ENCODE measurements around the gene LRP11. TPM values are rescaled to one million over a fixed set of nuclear protein-coding genes. Genes with fewer than 3 reads are reported as not detected.

The LRP11 gene
- total RNA-seq, 1 experiment from 2014 or later, result 32.4 TPM

DNA sequence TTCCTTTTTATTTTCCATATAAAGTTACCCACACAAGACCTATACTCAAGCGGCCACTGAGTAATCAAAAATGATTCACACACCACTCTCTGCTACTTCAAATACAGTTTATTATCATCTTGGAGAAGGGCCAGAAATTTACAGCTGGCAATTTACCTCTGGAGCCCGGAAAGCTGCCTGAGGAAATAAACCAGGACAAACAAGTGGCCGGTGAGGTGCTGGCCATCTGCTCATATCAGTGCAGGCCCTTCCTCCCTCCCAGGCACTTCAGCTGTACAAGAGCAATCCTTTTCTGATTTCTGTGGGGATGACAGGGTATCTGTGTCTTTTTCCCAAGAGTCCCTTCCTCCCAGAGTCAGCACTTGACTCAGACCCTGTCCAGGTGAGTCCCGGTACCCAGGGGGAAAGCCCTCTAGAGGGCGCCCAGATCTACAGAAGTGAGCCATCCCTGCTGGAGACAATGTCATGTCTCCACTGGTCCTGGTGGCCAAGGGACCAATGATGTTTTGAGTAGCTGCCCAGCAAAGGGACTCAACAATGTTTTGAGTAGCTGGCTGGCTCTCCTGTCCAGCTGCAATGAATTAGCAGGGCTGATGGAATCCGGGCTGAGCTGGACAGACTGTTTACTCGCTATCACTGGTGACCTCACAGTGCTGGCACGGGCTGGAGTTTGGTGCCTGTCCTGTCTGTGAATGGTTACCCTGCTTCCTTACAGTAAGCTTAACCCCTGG is 23.6 kb downstream of the LRP11 start:
- Histone ChIP-seq H3K4me1 (peaks cover 2% of the 10 kb centered on the region; the same call in 1 of the 2 replicates), H3K4me3 (no peak overlapping the region), H3K9me3 (replicated peaks) (no peaks in the 10 kb centered on the region), H3K36me3 (peaks cover 6% of the 10 kb centered on the region; the same call in 1 of the 2 replicates), H3K27me3 (no peaks in the 10 kb centered on the region), H3K27ac (no peak overlapping the region)
- DNase-seq, result peak; percentile 52 to 60

DNA sequence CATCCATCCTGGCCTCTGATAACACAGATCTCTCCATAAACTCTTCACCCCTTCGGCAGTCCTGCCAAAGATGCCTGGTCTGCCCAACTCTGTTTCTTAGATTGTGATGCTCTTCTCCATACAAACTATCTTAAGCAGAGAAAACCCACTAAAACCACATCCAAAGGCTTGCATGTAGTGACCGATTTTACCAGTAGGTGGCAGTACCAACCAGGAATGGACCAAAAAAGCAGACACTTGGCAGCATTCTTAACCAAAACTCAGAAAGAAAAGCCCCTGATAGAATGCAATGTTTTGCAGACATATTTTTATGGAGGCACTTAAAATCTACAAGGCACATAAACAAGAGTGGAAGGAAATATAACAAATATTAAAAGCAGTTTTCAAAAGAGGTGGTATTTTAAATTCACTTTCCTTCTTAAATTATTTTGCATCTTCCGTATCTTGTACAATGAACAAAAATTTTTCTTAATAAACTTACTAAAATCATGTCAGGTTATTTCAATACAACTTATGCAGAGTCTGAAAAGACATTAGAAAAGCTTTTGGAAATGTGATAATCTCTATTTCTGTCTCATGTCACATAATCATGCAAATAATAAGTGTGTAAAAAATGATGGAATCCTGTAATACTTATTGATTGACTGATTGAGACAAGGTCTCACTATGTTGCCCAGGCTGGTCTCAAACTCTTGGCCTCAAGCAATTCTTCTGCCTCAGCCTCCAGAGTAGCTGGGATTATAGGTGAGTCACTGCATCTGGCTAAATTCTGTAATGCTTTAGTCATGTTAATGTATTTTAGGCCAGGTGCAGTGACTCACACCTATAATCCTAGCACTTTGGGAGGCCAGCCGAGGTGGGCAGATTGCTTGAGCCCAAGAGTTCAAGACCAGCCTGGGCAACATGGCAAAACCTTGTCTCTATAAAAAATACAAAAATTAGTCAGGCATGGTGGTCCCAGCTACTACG is 29.4 kb downstream of the LRP11 start:
- peak; percentile 50 to 85 for DNase-seq
- H3K36me3 ChIP-seq, result no peaks in the 10 kb centered on the region

DNA sequence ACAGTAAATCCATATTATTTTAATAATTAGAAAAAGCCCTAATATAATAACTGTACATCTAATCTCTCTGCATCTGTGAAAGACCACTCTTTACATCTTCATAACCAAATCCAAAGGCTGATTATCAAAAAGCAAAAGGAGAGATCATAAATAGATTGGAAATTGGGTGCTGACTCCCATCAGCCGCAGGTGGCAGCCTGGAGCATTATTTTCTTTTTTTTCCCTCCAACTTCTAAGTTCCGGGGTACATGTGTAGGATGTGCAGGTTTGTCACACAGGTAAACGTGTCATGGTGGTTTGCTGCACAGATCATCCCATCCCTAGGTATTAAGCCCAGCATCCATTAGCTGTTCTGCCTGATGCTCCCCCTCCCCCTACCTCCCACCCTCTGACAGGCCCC is 30.5 kb downstream of the LRP11 start:
- Histone ChIP-seq H3K4me3 (no peak overlapping the region), H3K27me3 (no peaks in the 10 kb centered on the region), H3K9me3 (replicated peaks) (no peaks in the 10 kb centered on the region), H3K36me3 (no peaks in the 10 kb centered on the region), H3K27ac (no peak overlapping the region), H3K4me1 (peaks cover 9% of the 10 kb centered on the region)
- DNase-seq, result no peak

More for the DNA sequence above, 29.4 kb downstream of the LRP11 start:
- Histone ChIP-seq H3K9me3 (replicated peaks) (no peaks in the 10 kb centered on the region), H3K4me3 (no peak overlapping the region), H3K27ac (no peak overlapping the region), H3K27me3 (no peaks in the 10 kb centered on the region), H3K4me1 (peaks cover 9% of the 10 kb centered on the region)

DNA sequence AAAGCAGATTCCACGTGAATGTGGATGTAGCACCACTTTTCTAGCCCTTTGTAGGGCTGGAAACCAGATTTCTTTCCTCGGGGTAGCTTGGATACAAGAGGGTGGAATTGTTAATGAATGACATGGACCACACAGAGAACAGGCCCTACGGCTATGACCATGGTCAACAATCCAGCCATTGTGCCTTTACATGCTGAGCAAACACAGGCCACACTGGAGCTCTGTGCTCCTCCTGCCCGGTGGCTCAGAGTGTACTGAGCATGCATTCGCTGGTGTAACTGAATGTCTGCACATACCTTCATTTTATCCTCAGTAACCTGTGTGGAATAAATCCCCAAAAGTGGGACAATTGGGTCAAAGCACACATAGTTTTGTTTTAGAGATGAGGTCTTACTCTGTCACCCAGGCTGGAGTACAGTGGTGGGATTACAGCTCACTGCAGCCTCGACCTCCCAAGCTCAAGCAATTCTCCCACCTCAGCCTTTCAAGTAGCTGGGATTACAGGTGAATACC is 32.8 kb downstream of the LRP11 start:
- no peaks in the 10 kb centered on the region for H3K36me3 ChIP-seq
- H3K4me3 ChIP-seq, result peak overlapping the region; percentile 47
- peak; percentile 87 to 95 for DNase-seq
- peaks cover 9% of the 10 kb centered on the region for H3K4me1 ChIP-seq
- H3K27me3 ChIP-seq, result no peaks in the 10 kb centered on the region
- peak overlapping the region; percentile 97 for H3K27ac ChIP-seq
- no peaks in the 10 kb centered on the region for H3K9me3 ChIP-seq (replicated peaks)

DNA sequence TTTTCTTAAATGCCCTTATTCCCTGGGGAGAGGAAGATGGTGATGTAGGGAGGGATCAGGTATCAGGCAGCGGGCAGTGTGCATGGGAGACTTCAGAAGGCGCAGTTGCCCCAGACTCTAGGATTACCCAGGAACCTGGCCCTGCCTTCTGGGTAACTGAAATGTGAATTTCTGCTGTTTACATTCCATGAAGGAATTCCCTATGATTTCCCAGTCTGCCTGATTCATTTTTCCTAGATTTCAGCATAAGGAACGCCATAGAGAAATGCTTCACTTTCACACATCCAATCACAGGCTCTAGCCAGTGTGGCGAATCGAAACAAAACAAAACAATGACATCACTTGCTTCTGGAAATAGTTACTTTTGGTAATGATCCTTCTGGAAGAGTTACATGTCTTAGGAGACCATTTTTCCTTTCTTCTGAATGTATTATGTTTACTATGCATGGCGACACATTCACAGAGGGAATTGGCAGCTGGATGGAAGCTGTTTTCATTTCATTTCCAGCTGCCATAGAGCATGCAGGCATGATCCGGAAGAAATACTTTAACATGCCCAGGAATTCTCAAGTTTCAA is 33.3 kb downstream of the LRP11 start:
- Histone ChIP-seq H3K36me3 (no peaks in the 10 kb centered on the region), H3K4me3 (peak overlapping the region; percentile 47), H3K27me3 (no peaks in the 10 kb centered on the region), H3K4me1 (peaks cover 9% of the 10 kb centered on the region), H3K27ac (peak overlapping the region; percentile 97), H3K9me3 (replicated peaks) (no peaks in the 10 kb centered on the region)
- peak; percentile 81 to 88 for DNase-seq

DNA sequence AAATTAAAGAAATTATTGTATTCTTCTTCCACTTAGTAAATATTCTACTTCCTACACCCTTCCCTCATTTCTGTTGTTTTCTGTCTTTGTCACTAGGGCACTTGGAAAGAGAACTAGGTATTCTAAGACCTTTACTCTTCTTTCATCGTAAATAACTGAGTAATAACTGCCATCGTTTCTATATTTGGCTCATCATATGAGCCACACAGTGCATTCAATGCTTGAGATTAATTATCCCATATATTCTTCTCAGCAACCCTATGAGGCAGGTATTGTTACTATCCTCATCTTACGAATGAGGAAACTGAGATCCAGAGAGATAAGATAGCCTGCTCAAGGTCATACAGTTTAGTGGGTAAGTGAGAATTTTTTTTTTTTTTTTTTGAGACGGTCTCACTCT is 38.9 kb downstream of the LRP11 start:
- Histone ChIP-seq H3K4me3 (no peak overlapping the region), H3K27ac (no peak overlapping the region), H3K9me3 (replicated peaks) (no peaks in the 10 kb centered on the region), H3K36me3 (no peaks in the 10 kb centered on the region), H3K4me1 (peaks cover 2% of the 10 kb centered on the region), H3K27me3 (no peaks in the 10 kb centered on the region)
- DNase-seq, result no peak

DNA sequence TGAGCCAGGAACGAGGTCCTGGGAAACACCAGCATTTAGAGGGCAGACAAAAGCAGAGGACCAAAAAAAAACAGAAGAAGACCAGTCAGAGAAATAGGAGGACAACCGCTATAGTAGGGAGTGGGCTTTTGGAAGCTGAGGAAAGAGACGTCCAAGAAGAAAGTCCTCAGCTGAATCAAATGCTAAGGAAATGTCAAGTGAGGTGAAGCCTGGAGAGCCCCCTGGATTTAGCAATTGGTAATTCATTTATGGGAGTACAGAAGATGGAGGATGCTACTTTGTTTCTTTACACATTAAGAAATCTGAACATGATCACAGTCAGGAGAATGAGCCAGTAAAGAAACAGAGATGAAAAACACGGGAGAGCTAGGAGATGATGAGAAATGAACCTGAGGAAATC is 41.1 kb downstream of the LRP11 start:
- no peak overlapping the region for H3K4me3 ChIP-seq
- H3K36me3 ChIP-seq, result 0 out of 2 replicates have a peak, but pooled peaks cover 3% of the 10 kb centered on the region
- no peaks in the 10 kb centered on the region for H3K9me3 ChIP-seq (replicated peaks)
- no peaks in the 10 kb centered on the region for H3K27me3 ChIP-seq
- no peak for DNase-seq
- no peaks in the 10 kb centered on the region for H3K4me1 ChIP-seq
- H3K27ac ChIP-seq, result no peak overlapping the region

DNA sequence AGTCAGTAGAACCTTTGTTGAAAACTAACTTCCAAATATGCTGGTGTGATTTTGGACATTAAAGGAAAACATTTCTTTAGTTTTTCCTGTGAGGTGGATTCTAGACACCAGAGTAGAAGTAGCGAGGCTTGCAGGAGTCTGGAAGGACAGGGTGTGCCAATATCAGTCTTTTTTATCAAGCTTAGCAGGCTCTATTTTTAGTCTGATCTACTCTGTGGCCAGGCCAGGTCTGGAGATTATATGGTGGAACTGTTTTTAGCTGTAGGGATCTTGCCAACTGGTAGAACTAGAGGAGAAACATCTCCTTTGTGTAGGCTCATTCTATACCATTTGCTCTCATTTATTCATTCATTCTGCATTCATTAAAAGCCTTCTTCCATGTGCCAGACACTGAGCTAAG is 42.7 kb downstream of the LRP11 start:
- Histone ChIP-seq H3K4me3 (no peak overlapping the region), H3K36me3 (0 out of 2 replicates have a peak, but pooled peaks cover 3% of the 10 kb centered on the region), H3K27me3 (no peaks in the 10 kb centered on the region), H3K27ac (no peak overlapping the region), H3K9me3 (replicated peaks) (no peaks in the 10 kb centered on the region), H3K4me1 (no peaks in the 10 kb centered on the region)
- no peak for DNase-seq

DNA sequence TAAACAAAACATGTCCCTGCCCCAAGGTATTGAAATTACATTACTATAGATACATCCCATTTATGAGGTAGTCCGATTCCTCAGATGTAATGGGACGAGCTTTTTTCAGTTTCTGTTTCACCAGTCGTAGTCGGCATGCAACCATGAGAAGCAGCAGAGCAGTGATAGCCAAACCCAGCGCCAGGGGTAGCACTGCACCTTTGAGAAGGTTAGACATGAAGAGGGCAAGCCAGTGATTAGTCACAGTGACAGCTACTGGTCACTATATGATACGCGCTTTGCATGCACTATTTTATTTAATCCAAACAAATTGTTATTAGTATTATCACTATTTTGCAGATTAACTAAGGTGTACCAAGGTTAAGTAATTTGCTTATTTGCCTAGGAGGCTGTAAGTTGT is 43.7 kb downstream of the LRP11 start:
- no peak for DNase-seq
- Histone ChIP-seq H3K9me3 (replicated peaks) (no peaks in the 10 kb centered on the region), H3K4me3 (no peak overlapping the region), H3K4me1 (no peaks in the 10 kb centered on the region), H3K27me3 (no peaks in the 10 kb centered on the region), H3K36me3 (0 out of 2 replicates have a peak, but pooled peaks cover 3% of the 10 kb centered on the region), H3K27ac (no peak overlapping the region)

DNA sequence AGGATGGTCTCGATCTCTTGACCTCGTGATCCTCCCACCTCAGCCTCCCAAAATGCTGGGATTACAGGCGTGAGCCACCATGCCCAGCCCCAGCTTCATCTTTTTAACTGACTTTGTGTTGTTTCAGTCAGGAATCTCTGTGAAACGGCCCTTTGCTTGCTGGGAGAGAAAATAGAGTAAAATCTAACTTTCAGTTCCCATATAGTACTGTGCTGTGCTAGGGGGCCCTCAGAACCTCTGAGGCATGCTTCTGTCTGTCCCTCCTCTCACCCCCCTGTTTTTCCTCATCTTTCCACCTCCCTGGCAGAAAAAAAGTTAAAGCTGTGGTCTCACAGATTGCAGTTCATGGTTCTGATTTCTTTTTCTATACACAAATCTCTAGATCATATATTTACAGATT is 48.4 kb downstream of the LRP11 start:
- no peaks in the 10 kb centered on the region for H3K27me3 ChIP-seq
- H3K27ac ChIP-seq, result no peak overlapping the region
- H3K4me3 ChIP-seq, result no peak overlapping the region
- H3K9me3 ChIP-seq (replicated peaks), result no peaks in the 10 kb centered on the region
- peaks cover 13% of the 10 kb centered on the region; the same call in 1 of the 2 replicates for H3K36me3 ChIP-seq
- H3K4me1 ChIP-seq, result no peaks in the 10 kb centered on the region
- no peak for DNase-seq

DNA sequence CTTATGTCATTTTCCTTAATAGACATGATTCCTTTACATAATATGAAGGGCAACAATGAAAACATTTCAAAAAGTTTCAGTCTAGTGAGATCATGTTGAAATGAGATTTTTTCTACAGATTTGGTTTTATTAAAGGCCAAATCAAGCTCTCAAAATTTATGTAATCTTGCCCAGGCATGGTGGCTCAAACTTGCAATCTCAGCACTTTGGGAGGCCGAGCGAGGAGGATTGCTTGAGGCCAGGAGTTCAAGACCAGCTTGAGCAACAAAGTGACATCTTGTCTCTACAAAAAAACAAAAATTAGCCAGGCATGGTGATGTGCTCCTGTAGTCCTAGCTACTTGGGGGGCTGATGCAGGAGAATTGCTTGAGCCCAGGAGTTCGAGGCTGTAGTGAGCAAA is 50.8 kb downstream of the LRP11 start:
- H3K4me1 ChIP-seq, result no peaks in the 10 kb centered on the region
- H3K27me3 ChIP-seq, result no peaks in the 10 kb centered on the region
- no peak for DNase-seq
- peaks cover 20% of the 10 kb centered on the region; the same call in 1 of the 2 replicates for H3K36me3 ChIP-seq
- no peak overlapping the region for H3K4me3 ChIP-seq
- H3K9me3 ChIP-seq (replicated peaks), result no peaks in the 10 kb centered on the region
- H3K27ac ChIP-seq, result no peak overlapping the region

DNA sequence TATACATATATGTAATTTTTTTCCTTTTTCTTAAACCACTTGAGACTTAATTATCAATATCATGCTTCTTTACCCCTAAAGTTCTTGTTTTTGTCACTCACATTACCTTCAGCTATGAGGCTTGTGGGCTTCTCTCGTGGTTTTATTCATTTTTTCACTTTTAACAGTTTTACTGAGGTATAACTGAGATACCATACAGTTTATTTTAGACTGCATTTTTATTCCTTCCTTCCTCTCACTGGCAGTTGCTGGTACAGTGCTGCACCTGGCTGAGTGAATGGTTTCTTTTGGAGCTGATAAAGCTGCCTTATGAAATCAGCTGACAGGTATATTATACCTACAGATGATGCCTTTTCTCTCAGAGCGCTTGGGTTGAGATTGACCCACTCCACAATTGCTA is 54.4 kb downstream of the LRP11 start:
- DNase-seq, result no peak
- no peaks in the 10 kb centered on the region for H3K9me3 ChIP-seq (replicated peaks)
- no peaks in the 10 kb centered on the region for H3K4me1 ChIP-seq
- H3K27me3 ChIP-seq, result no peaks in the 10 kb centered on the region
- peaks cover 20% of the 10 kb centered on the region; the same call in 1 of the 2 replicates for H3K36me3 ChIP-seq
- no peak overlapping the region for H3K27ac ChIP-seq
- H3K4me3 ChIP-seq, result no peak overlapping the region

DNA sequence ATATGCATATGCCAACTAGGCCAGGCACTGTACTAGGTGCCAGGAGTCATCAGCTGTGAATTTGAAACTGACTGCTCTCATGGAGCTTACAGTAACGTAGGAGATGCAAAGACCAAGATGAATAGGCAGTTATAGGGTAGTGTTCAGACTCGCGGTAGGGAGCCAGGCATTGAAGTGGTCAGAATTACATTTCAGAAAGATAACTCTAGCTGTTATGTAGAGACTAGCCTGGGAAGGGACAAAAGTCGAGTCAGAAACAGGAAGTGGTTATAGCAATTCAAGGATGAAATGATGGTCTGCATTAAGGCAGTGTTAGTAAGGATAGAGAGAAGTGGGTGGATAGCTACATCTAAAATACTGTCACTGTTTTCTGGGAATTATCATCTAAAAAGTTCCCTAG is 58.0 kb downstream of the LRP11 start:
- no peaks in the 10 kb centered on the region for H3K4me1 ChIP-seq
- H3K4me3 ChIP-seq, result no peak overlapping the region
- no peaks in the 10 kb centered on the region for H3K27me3 ChIP-seq
- no peak for DNase-seq
- peaks cover 17% of the 10 kb centered on the region for H3K36me3 ChIP-seq
- no peaks in the 10 kb centered on the region for H3K9me3 ChIP-seq (replicated peaks)
- H3K27ac ChIP-seq, result no peak overlapping the region

DNA sequence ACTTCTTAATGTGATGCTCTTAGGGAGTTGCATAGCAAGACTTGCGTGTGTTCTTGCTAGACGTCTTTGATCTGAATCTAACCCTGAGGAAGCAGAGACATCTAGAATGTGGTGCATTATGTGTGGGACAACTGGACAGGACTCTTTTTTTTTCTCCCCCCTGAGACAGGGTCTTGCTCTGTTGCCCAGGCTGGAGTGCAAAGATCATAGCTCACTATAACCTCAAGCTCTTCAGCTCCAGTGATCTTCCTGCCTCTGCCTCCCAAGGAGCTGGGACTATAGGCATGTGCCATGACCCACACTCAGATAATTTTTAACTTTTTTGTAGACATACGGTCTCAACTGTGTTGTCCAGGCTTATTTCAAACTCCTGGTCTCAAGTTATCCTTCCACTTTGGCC is 80.6 kb downstream of the LRP11 start:
- H3K36me3 ChIP-seq, result peaks cover 34% of the 10 kb centered on the region
- no peaks in the 10 kb centered on the region for H3K9me3 ChIP-seq (replicated peaks)
- DNase-seq, result no peak
- H3K27ac ChIP-seq, result no peak overlapping the region
- no peaks in the 10 kb centered on the region for H3K4me1 ChIP-seq
- H3K4me3 ChIP-seq, result no peak overlapping the region
- no peaks in the 10 kb centered on the region for H3K27me3 ChIP-seq

DNA sequence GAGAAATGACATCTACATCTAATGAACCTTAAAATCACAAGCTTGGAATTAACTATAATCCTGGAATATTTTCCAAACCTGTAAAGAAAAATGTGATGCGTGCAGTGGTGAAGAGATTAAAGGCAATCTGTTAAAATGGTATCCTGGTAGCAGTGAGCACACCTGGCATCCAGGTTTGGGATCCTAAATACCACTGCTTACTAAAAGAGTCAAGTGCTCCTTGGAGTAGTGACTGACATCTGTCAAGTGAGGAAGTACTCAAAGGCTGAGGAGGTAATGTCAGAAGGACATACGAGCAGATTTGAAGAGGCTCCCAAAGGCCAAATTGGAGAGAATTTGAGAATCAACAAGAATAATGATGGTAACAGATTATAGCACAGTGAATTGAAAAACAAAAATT is 81.8 kb downstream of the LRP11 start:
- no peak for DNase-seq
- no peaks in the 10 kb centered on the region for H3K4me1 ChIP-seq
- H3K9me3 ChIP-seq (replicated peaks), result no peaks in the 10 kb centered on the region
- H3K36me3 ChIP-seq, result peaks cover 31% of the 10 kb centered on the region
- no peaks in the 10 kb centered on the region for H3K27me3 ChIP-seq
- H3K27ac ChIP-seq, result no peak overlapping the region
- H3K4me3 ChIP-seq, result no peak overlapping the region
